Upper lobe of left lung (tissue), 4 donors: Measurements from ENCODE around the gene ATP2A1.

ENCODE experiments used
- CTCF ChIP-seq, 6 experiments: fragments of 450-650 bp in 4 of 6; fragments of 200-600 bp in 2 of 6; sonication (generic) in 2 of 6; IDR thresholded peaks; one replicate each; pipeline ENCODE4 v1.5.1; 2016 to 2019; ENCODE audit warnings: antibody characterized with exemption in 6 of 6
- EP300 ChIP-seq, 4 donors: sonication (generic); formaldehyde crosslinking; IDR thresholded peaks; one replicate each; pipeline ENCODE4 v1.5.1; 2017; ENCODE audit warnings: antibody characterized with exemption in 4 of 4, control low read depth in 2 of 4
- POLR2A ChIP-seq, 4 donors: fragments of 450-650 bp; IDR thresholded peaks; one replicate each; pipeline ENCODE4 v1.5.1; 2016 to 2017; ENCODE audit warnings: antibody characterized with exemption in 4 of 4, mild to moderate bottlenecking in 2 of 4
- POLR2AphosphoS5 ChIP-seq, 2 donors: sonication (generic); formaldehyde crosslinking; IDR thresholded peaks; one replicate each; pipeline ENCODE4 v1.5.1; 2017; ENCODE audit warnings: antibody characterized with exemption in 2 of 2

- TF ChIP-seq POLR2A (IDR thresholded peaks at IDR 0.05): no peak
- TF ChIP-seq CTCF (IDR thresholded peaks at IDR 0.05): no peak
- TF ChIP-seq EP300 (IDR thresholded peaks at IDR 0.05): no peak
- no peak for TF ChIP-seq POLR2AphosphoS5 (IDR thresholded peaks at IDR 0.05)
Observed at GRCh38 chr16:28895609-28896008, 17.3 kb downstream of the ATP2A1 start.
